IPS-18c (cell line): Measurements from ENCODE around the gene PCDH12.

Experiments
- H3K4me3 ChIP-seq: 2 replicates; pipeline ENCODE4 v1.7.0; 2013; ENCODE audit warnings: low read depth, mild to moderate bottlenecking, low read length, moderate library complexity; ENCODE audit not compliant: insufficient read depth
- H3K9me3 ChIP-seq: one replicate; pipeline ENCODE4 v1.6.1; 2013; ENCODE audit warnings: mild to moderate bottlenecking, low read length, moderate library complexity; ENCODE audit not compliant: control insufficient read depth, insufficient read depth

Gene PCDH12

DNA sequence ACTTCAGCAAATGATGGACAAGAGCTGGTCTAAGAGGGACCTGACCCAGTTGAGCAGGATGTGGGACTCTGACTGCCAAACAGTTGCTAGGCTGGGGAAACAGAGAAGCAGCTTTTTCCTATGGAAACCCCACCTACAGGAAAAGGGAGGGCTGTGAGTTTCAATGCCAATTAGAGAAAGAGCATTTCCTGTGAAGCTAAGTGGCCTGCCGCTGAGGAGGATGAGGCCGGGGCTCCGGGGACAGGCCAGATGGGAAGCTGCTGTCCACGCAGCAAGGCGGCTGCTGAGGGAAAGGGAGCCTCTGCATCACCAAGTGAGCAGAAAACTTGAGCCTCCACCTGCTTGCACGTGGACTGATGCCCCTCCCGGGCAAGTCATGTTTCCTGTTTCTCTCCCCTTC is at the start of gene PCDH12:
Gene PCDH12, minus strand, starts transcription at position 90 of the 400 bp plus-strand sequence. CDS start 351 bp downstream, outside the sequence.
- no peak within 1 kb of the TSS for H3K4me3 ChIP-seq
- peaks cover 2% of the 10 kb centered on the region for H3K9me3 ChIP-seq

DNA sequence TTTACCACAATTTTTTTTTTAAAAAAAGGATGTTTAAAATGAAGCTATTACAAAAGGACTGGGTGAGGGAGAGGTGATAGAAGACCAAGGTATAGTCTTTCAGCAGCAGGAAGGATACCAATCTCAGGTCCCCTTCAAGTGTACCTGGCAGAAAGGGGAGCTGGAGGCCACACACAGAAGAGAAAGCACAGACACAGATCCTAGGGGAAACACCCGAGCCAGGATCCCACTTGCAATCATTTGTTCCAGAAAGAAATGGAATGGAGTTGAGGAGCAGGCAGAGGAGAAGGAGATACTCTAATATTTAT is 49.2 kb upstream of the PCDH12 start:
- Histone ChIP-seq H3K9me3 (no peaks in the 10 kb centered on the region), H3K4me3 (no peak overlapping the region)

DNA sequence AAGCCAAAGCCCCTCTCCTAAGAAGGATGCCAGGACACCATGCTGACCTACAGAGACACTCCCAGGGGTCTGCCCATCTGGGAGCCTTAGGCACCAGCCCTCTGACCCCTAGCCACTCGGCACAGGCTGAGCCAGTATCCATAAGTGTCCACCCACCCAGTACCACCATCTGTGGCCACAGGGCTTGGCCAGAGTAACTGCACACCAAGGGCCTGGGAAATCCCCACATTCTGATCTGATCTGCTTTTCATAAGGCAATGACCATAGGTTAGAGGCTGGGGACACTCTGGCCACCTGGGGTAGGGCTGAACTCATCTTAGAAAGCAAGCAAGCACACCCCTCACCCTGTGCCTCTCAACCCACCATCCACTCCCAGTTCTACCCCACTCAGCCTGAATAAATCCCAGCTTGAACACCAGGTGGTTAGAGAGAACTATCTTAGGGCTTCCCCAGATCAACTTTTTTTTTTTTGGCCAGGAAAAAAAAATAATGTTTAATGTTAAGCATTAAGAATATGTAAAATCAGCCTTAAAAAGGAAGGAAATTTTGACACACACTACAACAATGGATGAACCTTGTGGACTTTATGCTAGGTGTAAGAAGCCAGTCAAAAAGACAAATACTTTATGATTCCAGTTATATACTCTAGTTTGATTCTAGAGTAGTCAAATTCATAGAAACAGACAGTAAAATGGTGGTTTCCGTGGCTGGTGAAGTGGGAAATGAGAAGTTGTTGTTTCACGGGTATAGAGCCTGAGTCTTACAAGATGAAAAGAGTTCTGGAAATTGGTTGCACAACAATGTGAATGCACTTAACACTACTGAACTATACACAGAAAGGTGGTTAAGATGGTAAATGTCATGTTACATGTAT is 48.6 kb upstream of the PCDH12 start:
- H3K9me3 ChIP-seq: no peaks in the 10 kb centered on the region

DNA sequence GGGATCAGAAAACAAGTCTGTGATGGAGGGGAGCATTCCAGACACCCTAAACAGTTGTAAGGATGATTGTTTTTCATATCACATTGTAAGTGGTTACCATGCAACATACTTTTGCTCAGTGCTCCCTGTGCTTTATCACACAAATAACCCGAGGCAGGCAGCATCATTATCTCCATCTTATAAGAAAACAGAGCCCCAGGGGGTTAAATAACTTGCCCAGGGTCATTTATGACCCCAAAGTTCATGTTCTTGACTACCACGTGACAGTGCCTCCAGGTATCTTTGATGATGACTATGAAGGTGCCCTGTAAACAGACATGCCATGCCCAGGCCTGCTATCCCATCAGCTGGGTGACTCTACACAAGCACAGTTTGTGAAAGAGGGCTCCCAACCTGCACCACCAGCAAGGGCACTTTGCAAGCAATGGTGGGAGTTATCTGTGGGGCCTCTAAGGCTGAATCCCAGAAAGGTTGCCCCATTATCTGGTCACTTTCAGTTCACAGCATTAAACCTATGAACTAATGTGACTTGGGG is 45.3 kb upstream of the PCDH12 start:
- no peaks in the 10 kb centered on the region for H3K9me3 ChIP-seq
- no peak overlapping the region for H3K4me3 ChIP-seq

More for the DNA sequence above, 48.6 kb upstream of the PCDH12 start:
- H3K4me3 ChIP-seq: no peak overlapping the region

DNA sequence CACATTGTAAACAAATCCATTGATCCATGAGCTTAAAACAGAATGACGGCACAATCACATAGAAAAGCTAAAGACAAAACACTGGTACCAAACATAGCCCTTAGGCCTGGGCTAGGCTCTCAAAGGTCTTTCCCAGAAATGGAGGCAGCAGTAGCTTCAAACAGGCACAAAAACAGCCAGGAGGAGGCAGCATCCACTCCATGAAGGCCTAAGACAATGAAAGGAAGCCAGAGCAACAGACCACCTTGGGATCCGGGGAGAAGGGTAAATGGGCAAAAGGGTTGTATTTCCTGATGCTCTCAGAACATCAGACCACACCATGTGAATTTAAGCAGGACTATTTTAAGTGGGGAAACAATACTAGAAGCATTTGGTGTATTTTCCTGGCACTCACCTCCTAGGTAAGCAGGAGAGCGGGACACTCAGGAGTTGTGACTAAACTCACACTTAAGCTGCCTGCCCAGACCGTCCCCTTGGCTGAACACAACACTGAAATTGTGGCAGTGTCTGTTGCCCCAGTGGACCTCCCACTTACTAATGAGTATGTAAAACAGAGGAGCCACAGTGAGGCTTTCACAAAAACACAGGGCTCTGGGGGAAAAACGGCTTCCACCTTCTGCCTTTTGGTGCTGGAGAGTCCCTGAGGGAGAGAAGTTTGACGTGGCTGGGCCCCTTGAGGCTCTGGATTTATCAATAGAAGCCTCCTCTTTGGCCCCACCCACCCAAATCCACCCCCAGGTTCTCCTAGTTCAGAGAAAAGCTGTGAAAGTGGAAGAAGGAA is 42.9 kb upstream of the PCDH12 start:
- no peak overlapping the region for H3K4me3 ChIP-seq
- H3K9me3 ChIP-seq: no peaks in the 10 kb centered on the region

DNA sequence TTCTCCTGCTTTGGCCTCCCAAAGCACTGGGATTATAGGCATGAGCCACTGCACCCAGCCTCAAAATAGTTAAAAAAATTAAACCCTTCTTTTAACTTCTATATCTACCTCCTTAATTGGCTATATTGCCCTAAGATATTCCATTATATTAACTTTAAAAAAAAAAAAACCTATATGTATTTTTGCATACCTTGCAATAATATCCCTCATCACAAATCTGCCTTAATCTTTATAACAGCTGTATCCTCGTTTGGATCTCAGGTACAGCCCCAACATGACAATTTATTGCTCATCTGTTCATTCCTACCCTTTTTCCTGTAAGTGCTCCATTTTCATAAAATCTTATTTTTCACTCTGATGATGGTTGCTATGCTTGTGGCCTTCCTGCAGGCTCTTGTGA is 42.2 kb upstream of the PCDH12 start:
- Histone ChIP-seq H3K9me3 (no peaks in the 10 kb centered on the region), H3K4me3 (no peak overlapping the region)

DNA sequence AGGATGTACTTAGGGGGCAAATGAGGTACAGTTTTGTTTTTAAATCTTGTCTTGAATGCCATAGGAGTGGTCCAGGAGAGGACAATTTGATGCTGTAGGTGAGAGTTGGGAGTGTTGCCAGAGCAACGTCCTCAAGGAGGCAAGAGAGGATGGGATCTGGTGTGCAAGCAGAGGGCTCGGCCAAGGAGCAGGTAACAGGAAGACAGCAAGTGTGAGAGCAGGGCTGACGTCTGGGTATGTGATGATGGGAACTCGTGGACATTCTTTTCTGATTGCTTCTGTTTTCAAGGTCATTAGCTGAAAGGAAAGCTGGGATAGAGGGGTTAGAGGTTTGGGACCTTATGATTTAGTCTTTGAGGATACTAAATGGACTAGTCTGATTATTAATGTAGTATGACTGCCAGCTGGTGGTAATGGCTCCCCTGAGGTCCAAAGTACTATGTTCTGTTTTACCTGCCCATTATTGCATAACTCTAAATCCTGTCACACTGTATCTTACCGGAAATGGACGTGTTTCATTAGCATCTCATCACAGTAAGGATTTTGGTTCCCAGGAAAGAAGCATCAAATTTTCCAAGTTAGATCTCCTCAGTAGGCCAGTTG is 39.5 kb upstream of the PCDH12 start:
- Histone ChIP-seq H3K4me3 (no peak overlapping the region), H3K9me3 (no peaks in the 10 kb centered on the region)

DNA sequence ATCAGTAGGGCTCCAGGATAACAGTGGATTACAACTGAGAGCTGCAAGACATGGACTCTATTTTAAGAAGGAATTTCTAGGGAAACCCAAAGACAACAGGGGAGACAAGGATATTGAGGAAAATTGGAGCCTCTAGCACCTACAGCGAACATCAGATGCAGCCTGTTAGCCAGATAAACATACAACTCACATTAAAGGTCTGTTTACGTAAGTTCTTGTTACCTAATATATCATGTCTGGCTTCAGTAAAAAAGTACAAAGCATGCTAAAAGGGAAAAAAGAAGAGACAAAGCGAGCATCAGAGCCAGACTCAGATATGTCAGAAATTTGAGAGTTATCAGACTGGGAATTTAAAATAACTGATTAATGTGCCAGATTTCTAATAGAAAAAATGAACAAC is 37.7 kb upstream of the PCDH12 start:
- Histone ChIP-seq H3K9me3 (no peaks in the 10 kb centered on the region), H3K4me3 (no peak overlapping the region)

DNA sequence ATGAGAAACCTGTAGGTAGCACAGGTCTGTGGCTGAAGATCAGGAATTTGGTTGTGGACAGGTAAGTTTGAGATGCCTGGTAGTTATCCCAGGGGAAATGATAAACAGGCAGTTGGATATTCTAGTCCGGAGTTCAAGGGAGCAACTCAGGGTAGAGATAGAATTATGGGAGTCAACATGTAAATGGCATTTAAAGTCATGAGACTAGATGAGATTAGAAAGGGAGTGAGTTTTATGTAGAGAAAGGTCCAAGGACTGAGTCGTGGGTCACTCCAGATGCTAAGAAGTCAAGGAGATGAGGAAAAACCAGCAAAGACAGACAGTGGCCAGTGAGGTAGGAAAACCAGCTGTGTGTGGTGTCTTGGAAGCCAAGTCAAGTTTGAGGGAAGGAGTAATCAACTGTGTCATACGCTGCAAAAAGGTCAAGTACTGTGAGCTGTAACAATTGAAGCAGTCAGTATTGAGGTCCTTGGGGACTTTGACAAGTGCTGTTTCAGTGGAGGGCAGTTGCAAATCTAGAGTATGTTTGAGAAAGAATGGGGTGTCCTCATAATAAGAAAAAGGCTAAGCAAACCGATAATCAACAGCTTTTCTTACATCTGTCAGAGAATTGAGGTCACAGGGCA is 36.6 kb upstream of the PCDH12 start:
- Histone ChIP-seq H3K9me3 (no peaks in the 10 kb centered on the region), H3K4me3 (no peak overlapping the region)

DNA sequence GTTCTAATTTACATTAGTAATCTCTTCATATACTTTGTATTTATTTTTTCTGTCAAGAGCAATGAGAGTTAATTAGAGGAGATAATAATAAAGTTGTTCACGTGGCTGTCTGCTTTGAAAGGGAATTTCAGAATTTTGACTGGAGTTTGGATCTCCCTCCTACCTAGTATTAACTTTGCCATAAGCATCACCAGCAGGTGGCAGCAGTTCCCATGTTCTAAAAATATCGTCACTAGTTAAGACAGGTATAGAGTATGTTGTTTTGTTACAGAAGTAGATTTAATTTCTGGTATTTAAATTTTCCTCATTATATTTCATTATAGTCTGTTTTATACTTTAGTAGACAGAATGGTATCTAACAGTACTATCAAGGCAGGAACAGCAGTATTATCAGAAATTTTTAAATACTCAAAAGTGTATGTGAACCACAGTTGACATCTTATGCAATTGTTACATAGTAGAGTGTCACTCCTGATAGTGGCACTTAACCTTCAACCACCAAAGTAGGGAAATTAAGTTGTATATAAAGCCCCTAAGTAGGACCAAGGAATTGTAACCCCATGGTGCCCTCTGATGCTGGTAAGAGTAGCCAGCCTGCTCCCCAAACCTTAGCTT is 34.5 kb upstream of the PCDH12 start:
- Histone ChIP-seq H3K9me3 (no peaks in the 10 kb centered on the region), H3K4me3 (no peak overlapping the region)

DNA sequence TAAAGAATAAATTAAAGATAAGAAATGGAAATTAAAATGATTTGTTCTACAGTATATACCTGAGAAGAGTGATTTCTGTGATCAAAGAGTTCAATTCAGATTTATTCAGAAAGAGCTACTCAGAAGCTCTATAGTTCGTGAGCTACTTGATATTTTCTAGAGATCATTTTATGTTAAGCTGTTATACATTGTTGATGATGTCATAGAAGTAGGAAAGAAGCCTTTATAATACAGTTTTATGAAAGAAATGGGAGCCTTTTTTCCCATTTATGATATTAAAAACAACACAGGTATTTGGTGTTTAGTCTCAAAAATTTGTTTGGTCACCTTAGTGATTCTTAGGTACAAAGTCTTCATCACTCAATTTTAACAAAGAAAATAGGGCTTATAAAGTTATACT is 31.7 kb upstream of the PCDH12 start:
- Histone ChIP-seq H3K4me3 (no peak overlapping the region), H3K9me3 (no peaks in the 10 kb centered on the region)

DNA sequence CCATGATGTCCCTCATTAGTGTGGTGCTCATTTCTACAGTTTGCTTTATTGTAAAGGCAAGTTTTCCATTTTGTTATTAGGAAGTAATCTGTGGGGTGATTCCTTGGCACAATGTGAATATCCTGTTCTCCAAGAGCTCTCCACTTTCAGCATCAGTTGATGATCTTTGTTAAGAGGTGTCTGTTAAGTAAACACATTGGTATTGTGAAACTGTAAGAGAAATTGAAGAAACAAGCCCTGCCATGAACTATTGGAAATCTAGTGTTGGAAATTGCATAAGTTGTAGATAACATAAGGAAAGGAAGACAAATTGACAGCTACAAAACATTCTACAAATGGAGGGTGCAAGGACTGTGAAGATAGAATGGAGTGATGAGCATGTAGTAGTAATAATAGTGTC is 28.1 kb upstream of the PCDH12 start:
- Histone ChIP-seq H3K9me3 (no peaks in the 10 kb centered on the region), H3K4me3 (no peak overlapping the region)

DNA sequence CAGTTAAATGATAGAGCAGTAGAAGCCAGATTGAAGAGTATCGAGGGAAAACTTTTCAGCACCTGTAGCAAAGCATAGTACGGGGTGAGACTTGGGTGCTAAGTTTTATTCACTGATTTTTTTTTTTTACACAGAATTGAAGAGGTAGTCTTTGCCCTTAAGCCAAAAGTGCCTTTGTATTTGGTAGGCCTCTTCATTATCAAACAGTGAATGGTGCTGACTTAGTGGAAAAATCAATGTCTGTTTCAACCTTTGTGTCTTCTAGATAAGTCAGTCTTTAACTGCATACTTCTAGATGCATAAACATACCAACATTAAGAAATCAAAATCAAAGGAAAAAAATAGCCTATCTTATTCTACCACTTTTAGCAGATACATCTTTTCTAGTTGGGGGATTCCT is 24.6 kb upstream of the PCDH12 start:
- Histone ChIP-seq H3K4me3 (no peak overlapping the region), H3K9me3 (no peaks in the 10 kb centered on the region)

DNA sequence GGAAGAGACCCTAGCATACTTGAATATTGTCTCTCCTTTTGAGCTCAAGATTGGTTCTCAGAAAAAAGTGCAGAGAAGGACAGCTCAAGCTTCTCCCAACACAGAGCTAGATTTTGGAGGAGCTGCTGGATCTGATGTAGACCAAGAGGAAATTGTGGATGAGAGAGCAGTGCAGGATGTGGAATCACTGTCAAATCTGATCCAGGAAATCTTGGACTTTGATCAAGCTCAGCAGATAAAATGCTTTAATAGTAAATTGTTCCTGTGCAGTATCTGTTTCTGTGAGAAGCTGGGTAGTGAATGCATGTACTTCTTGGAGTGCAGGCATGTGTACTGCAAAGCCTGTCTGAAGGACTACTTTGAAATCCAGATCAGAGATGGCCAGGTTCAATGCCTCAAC is 20.4 kb upstream of the PCDH12 start:
- Histone ChIP-seq H3K4me3 (no peak overlapping the region), H3K9me3 (no peaks in the 10 kb centered on the region)

DNA sequence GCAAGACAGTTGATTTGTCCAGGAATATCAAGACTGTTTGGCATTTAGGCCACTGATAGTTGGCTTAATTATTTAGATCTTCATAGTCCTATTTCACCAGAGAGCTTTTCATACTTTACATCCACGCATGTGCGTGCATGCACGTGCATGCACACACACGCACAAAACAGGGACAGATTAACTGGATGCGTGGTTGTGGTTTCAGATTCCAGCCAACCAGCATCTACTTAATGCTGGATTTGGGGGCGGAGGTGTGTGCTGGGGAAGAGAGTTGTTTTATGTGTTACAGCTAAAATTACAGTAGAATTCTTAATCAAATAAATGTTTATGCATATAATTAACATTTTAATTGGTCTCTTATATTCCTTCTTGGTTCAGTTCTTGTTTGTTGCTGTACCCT is 18.2 kb upstream of the PCDH12 start:
- Histone ChIP-seq H3K9me3 (no peaks in the 10 kb centered on the region), H3K4me3 (no peak overlapping the region)

DNA sequence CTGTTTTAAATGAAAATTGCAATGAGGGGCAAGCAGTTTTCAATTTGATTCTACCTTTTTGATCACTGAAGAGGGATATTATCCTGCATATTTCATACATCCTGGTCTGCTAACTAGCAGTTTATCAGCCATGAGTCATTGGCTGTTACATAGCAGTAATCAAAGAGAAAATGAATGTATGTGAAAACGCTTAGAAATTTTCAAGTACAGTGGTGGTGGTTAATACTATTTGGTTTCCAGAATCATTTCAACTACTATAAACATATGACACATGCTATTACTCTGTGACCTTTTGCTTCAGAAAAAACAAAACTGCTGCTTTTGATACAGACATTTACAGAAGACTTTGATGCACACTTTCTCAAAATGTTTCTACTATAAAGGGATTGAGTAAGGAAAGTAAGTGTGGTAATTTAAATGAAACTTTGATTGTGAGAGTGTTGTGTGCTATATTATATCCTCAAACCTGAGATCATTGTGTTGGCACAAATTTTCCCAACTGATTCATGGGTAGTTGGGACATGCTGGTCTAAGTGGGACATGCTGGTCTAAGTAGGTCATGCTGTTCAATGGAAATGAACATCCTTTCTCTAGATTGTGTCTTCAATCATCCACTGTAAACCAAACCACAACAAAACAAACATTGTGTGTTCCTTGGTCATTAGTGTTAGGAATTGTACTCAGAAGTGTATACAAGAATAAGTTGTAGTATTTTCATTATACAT is 16.0 kb upstream of the PCDH12 start:
- no peak overlapping the region for H3K4me3 ChIP-seq
- no peaks in the 10 kb centered on the region for H3K9me3 ChIP-seq
